ENCODE data around the gene HOXA7. TPM values are rescaled to one million over a fixed set of nuclear protein-coding genes. Genes with fewer than 3 reads are reported as not detected.

Gene HOXA7
- total and polyA plus RNA-seq, 2 of the 8 experiments (the other 6 are each of a cell fraction or from before 2014, with no cell fraction given): 0.03 TPM; not detected in 1

DNA sequence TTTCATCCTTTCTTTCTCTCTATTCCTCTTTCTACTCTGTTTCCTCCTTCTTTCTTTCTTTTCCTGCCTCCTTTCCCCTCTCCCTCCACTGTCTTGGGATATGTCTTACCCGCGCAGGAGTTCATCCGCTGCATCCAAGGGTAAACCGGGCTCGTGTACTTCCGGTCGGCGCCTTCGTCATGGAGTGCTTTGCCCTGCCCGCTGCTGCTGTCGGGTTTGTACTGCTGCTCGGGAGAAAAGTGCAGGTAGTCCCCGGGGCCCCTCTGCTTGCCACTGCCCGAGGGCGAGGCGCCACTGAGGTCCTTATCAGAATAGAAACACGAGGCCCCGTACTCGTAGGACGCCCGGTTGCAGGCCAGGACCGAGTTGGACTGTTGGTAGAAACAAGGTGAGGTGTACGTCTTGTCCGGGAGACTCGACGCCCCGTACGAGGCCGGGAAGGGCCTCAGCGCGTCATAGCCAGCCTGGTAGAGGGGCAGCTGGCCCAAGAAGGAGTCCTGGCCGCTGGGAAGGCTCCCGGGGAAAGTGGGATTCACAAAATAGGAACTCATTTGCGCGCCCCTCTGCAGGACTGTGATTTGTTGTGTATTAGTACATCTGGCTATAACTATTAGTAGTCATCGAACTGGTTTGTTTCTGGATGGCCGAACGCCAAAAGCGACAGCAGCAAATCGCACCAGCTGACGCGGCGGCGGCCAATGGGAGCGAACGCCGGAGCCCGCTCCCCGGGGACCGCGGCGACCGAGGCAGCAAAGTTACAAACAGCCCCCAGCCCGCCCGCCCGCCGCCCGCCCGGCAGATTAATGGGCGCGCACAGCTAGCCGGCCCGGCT lies 9.1 kb downstream of the HOXA7 start, which contains the start of gene HOXA6 (continued):
- TF ChIP-seq CBX5 (IDR thresholded peaks at IDR 0.05; ENCODE audit: low read depth, low read length): no peak
- TF ChIP-seq, protein P1, sequence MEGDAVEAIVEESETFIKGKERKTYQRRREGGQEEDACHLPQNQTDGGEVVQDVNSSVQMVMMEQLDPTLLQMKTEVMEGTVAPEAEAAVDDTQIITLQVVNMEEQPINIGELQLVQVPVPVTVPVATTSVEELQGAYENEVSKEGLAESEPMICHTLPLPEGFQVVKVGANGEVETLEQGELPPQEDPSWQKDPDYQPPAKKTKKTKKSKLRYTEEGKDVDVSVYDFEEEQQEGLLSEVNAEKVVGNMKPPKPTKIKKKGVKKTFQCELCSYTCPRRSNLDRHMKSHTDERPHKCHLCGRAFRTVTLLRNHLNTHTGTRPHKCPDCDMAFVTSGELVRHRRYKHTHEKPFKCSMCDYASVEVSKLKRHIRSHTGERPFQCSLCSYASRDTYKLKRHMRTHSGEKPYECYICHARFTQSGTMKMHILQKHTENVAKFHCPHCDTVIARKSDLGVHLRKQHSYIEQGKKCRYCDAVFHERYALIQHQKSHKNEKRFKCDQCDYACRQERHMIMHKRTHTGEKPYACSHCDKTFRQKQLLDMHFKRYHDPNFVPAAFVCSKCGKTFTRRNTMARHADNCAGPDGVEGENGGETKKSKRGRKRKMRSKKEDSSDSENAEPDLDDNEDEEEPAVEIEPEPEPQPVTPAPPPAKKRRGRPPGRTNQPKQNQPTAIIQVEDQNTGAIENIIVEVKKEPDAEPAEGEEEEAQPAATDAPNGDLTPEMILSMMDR (IDR thresholded peaks at IDR 0.05; ENCODE audit: control extremely low read depth in 1 of 3, insufficient read depth in 1 of 3, low read depth in 1 of 3, low read length in 3 of 3): no peak
- no peak for TF ChIP-seq TCF12 (IDR thresholded peaks at IDR 0.05; ENCODE audit: low read depth, low read length)
- TF ChIP-seq KDM4A (IDR thresholded peaks at IDR 0.05; ENCODE audit: low read depth, low read length, severe bottlenecking): peak; percentile 34
- 0 out of 2 replicates have a peak, but pooled peaks have one; percentile 5 for TF ChIP-seq CREB1 (IDR thresholded peaks at IDR 0.05)

All from H1 (cell line).